Fibroblast of skin of right quadriceps (primary cell): Measurements from ENCODE around the gene EEF1AKMT4.
"Not testable (repeated sequence)": the region's sequence is repeated elsewhere in the genome, so short reads cannot be mapped to it uniquely, and the experiment has no call there.

Experiments used
- DNase-seq: peaks from one replicate; pipeline ENCODE4 v3.0.0-alpha.2; 2013

EEF1AKMT4 gene

DNA sequence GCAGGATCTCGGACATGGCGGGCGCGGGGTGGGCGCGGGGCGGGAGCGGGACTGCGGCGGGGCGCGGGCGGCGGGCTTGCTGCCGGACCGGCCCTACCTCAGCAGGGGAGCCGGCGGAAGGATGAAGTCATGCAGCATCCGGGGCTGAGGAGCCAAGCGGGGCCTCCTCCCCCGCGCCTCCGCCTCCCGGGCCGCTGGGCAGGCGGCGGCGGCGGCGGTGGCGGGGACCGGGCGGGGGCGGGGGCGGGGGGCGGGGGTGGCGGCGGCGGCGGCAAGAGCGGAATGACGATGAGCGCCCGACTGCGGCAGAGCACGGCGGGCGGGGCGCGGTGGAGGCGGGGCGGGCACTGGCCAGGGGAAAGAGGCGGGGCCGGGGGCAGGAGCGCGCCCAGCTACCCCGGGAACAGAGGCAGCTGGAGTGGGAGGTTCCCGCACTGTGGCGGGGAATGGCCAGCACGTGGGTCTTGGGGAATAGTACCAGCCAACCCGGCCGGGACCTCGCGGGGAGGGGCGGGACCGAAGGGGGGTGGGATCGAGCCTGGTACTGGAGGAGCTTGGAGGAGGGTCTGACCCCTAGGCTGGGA, 11.9 kb downstream of the EEF1AKMT4 start, which contains the start of gene CAMK2N2:
Gene CAMK2N2, minus strand, starts transcription at position 284 of the 584 bp plus-strand sequence. Its CDS starts 268 bp downstream, at position 16.
- DNase-seq, result peak; percentile 26

DNA sequence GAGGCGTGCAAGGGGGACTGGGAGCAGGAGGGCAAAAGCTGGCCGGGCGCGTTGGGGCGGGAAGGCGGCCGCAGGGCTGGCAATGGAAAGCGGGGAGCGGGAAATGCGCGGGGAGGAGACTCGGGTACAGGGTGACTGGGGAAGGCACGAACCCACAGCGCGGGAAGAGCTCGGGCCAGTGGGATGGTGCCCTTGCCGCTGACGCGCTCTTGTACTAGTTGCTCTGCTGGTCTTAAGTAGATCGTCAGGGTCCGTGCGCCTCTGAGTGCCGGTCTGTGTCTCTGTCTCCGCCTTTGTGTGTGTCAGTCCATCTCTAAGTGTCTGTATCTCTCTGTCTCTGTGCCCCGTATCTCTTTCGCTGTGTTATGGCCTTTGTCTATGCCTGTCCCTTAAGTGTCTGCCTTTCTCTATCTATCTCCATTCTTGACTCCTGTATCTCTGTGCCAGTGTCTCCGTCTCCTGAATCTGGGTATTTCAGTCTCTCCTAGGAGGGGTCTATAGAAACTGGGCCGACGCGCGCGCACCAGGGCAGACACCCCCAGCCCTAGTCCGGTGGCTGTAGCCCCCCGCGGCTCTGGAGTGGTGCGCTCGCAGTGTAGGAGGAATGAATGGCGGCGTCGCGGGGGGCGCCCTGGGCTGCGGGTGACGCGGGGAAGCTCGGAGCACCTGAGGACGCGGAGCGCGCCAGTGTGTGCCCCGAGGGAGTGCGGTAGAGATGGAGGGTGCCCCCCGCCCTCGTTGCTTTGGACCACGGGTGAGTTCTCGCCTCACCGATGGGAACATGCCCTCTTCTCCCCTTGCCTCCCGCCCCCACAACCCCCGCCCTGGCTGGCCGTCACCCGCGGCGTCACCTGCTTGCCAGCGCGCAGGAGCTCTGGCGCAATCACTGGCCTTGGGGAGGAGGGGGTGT, 12.6 kb downstream of the EEF1AKMT4 start:
- DNase-seq, result no peak

DNA sequence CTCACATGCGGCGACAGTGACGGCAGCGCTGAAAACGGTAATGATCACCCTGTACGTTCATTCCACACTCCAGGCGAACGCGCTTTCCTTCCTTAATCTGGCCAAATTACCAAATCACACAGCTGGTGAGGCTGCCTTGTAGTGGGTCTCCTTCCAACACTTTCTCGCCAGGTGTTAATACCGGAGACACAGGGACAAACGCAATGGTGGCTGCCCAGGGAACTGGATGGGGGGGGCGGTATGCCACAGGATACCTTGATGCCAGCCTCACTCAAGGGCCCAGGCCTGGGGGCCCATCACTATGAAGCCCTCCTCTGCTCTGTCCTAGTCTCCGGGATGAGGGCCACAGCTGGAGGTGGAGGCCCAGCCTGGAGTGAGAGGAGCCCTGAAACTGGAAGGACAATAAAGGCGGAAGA, 13.3 kb downstream of the EEF1AKMT4 start:
- DNase-seq, result no peak

DNA sequence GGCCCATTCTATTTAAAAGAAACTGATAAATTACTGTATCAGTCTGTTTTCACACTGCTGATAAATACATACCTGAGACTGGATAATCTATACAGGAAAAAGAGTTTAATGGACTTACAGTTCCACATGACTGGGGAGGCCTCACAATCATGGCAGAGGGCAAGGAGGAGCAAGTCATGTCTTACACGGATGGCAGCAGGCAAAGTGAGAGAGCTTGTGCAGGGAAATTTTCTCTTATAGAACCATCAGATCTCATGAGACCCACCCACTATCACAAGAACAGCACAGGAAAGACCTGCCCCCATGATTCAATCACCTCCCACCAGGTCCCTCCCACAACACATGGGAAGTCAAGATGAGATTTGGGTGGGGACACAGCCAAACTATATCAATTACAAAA, 17.8 kb downstream of the EEF1AKMT4 start:
- DNase-seq, result not testable (repeated sequence)

GRCh38 chr3:184272269-184272668, 22.8 kb downstream of the EEF1AKMT4 start:
- DNase-seq, result no peak

- no peak for DNase-seq
Observed at GRCh38 chr3:184275381-184275701, 25.9 kb downstream of the EEF1AKMT4 start.

DNA sequence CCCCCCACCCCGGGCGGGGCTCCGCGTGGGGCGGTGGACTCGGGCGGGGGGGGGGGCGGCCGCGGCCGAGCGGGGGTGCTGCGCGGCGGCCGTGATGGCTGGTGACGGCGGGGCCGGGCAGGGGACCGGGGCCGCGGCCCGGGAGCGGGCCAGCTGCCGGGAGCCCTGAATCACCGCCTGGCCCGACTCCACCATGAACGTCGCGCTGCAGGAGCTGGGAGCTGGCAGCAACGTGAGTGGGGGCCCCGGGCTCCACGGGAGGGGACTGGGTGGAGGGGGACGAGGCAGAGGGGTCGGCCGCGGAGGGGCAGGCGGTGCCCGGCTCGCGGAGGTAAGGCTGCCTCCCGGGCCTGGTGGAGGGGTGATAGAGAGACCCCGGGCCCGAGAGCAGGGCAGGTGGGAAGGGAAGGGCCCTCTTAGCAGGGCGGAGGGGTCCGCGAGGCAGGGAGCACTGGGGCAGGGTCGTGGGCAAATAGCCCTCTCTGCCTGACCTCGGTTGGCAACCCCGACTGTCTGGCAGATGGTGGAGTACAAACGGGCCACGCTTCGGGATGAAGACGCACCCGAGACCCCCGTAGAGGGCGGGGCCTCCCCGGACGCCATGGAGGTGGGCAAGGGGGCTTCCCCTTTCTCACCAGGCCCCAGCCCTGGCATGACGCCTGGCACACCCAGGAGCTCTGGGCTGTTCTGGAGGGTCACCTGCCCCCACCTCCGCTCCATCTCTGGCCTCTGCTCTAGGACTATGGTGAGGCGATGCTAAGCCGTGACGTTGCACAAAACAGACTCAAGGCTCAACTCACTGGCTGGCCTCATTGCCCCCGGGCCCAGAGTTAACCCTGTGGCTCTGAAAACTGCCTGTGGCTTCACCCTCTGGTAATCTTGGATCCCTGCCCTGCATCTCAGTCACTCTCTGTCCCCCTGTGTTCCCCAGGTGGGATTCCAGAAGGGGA, 26.8 kb downstream of the EEF1AKMT4 start, which contains the start of gene ECE2:
Gene ECE2, plus strand, starts transcription at position 62 of the 950 bp plus-strand sequence. Its CDS starts 132 bp downstream, at position 194.
- DNase-seq, result no peak

GRCh38 chr3:184277366-184277765, 27.9 kb downstream of the EEF1AKMT4 start:
- DNase-seq, result no peak

GRCh38 chr3:184282941-184283340, 33.5 kb downstream of the EEF1AKMT4 start:
- no peak for DNase-seq

GRCh38 chr3:184283681-184284080, 34.2 kb downstream of the EEF1AKMT4 start:
- DNase-seq, result no peak

GRCh38 chr3:184284696-184285095, 35.2 kb downstream of the EEF1AKMT4 start:
- peak; percentile 69 for DNase-seq

DNA sequence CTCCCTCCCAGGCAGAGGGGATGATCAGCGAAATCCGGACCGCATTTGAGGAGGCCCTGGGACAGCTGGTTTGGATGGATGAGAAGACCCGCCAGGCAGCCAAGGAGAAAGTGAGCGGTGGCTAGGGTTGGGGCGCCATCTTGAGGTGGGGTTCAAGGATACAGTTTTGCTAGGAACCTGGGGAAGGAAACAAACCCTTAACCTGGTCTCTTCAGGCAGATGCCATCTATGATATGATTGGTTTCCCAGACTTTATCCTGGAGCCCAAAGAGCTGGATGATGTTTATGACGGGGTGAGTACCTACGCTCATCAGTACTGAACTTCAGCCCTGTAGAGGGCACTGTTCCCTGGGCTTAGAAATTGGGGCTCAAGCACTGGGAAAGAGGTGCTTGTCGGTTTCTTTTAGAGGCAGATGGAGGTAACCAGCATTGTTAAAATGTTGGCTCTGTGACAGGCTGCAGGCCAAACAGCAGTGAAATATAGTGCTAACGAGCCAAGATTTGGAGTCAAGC, 40.0 kb downstream of the EEF1AKMT4 start:
- DNase-seq, result peak; percentile 30

DNA sequence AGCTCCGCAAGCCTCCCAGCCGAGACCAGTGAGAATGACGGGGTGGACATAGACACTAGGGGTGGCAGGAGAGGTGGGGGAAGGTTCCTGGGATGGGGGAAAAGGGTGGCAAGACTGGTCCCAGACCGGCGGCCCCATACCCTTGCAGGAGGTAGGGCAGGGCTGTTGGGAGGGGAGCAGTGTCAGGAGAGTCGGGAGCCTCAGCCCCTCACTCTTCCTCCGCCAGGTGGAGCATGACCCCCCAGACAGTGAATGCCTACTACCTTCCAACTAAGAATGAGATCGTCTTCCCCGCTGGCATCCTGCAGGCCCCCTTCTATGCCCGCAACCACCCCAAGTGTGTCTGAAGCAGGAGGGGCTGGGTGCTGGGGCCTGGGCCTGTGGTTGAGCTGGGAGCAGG, 40.9 kb downstream of the EEF1AKMT4 start:
- no peak for DNase-seq

- DNase-seq, result no peak
Observed at GRCh38 chr3:184291044-184291737, 41.7 kb downstream of the EEF1AKMT4 start.

DNA sequence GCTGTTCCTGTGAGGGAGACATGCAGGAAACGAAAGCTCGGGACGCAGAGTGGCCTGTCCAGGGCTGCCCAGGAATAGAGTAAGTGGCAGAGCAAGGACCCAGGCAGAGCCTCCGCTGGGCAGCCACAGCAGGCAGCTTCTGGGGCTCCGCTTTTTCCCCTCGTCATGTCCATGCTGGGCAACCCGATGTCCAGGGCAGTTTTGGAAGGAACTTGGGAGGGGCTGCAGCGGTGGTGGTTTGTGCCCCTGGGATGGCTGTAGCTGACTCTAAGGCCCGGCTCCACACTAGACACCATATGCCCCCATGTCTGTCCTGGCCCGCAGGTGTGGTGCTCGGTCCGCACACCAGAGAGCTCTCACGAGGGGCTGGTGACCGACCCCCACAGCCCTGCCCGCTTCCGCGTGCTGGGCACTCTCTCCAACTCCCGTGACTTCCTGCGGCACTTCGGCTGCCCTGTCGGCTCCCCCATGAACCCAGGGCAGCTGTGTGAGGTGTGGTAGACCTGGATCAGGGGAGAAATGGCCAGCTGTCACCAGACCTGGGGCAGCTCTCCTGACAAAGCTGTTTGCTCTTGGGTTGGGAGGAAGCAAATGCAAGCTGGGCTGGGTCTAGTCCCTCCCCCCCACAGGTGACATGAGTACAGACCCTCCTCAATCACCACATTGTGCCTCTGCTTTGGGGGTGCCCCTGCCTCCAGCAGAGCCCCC, 42.4 kb downstream of the EEF1AKMT4 start:
- DNase-seq, result no peak

- DNase-seq, result no peak
Observed at GRCh38 chr3:184295771-184296170, 46.3 kb downstream of the EEF1AKMT4 start.

- DNase-seq, result no peak
Observed at GRCh38 chr3:184296616-184297015, 47.1 kb downstream of the EEF1AKMT4 start.

DNA sequence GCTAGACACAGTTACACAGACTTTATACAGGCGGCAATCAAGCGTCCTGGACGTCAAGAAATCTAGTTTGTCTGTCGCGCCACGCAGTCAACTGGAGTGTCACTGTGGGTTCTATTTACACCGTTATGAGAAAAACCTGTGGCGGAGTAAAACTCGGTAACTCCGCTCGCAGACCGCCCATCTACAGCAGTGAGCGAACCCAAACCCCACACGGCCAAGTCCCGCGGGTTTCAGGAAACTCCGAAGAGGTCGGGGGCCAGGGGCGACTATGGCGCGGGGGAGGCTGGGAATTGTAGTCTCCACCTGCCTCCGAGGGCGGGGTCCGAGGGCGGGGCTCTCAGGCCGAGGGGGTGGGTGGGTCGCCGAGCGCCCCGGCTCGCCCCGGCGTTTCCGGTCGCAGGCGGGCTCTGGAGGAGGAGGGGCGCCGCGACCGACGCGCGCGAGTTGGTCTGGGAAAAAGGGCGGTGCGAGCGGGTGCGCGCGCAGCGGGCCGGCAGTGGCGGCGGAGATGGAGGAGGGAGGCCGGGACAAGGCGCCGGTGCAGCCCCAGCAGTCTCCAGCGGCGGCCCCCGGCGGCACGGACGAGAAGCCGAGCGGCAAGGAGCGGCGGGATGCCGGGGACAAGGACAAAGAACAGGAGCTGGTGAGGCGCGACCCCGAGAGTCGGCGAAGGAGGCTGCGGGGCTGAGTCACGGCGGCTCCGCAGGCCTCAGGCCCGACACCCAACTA, 49.5 kb downstream of the EEF1AKMT4 start, which contains the start of gene PSMD2:
Gene PSMD2, plus strand, starts transcription at position 483 of the 729 bp plus-strand sequence. Its CDS starts 26 bp downstream, at position 509.
- DNase-seq, result peak; percentile 97

- peak; percentile 33 for DNase-seq
Observed at GRCh38 chr3:184299488-184300377, 50.3 kb downstream of the EEF1AKMT4 start.

DNA sequence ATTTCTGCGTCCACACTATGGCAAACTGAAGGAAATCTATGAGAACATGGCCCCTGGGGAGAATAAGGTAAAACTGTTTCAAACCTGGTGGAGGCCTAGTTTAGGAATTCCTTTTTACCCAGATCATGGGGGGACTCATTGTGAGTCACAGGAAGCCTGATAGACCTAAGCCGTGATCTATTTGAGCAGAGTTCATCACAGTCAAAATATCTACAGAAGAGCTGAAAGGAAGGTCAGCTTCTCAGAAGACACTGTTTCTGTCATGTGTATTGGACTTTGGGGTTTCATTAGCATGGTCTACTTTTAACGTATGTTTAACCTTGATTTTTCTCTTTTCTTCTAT, 50.9 kb downstream of the EEF1AKMT4 start:
- DNase-seq, result peak; percentile 64
